Gastrocnemius medialis (tissue), 4 donors: ENCODE results near the gene C2orf92. TPM values are rescaled to one million over a fixed set of nuclear protein-coding genes. Genes with fewer than 3 reads are reported as not detected.

Experiments
- ATAC-seq, 2 donors: fragments of 150-250 bp; one replicate each; pipeline ENCODE4 v1.9.1; 2016
- DNase-seq, 2 donors: peaks; one replicate each; pipeline ENCODE4 v3.0.0-alpha.2; 2019
- H3K27ac ChIP-seq, 4 donors: fragments of 200-600 bp; sonication (generic); 1 replicate in 1 of 4; 2 replicates in 3 of 4; pipeline ENCODE4 v1.5.1; 2016 to 2018; ENCODE audit warnings: mild to moderate bottlenecking in 2 of 4, moderate library complexity in 1 of 4
- H3K27me3 ChIP-seq, 3 donors: fragments of 200-600 bp; sonication (generic) in 2 of 3; 1 replicate in 1 of 3; 2 replicates in 2 of 3; pipeline versions ENCODE4 v1.5.1 to v1.6.0; 2016 to 2019; ENCODE audit warnings: mild to moderate bottlenecking in 1 of 3, moderate library complexity in 1 of 3
- H3K36me3 ChIP-seq, 2 donors: fragments of 200-600 bp; sonication (generic) in 1 of 2; one replicate each; pipeline ENCODE4 v1.5.1; 2017 to 2018
- H3K4me1 ChIP-seq, 2 donors: fragments of 200-600 bp; sonication (generic) in 1 of 2; one replicate each; pipeline ENCODE4 v1.5.1; 2016 to 2017; ENCODE audit warnings: mild to moderate bottlenecking in 2 of 2
- H3K4me3 ChIP-seq, 4 donors: fragments of 200-600 bp; sonication (generic) in 3 of 4; 1 replicate in 1 of 4; 2 replicates in 3 of 4; pipeline ENCODE4 v1.5.1; 2016 to 2019; ENCODE audit warnings: mild to moderate bottlenecking in 2 of 4
- H3K9me3 ChIP-seq, 3 donors: fragments of 200-600 bp; sonication (generic) in 2 of 3; 1 replicate in 1 of 3; 2 replicates in 2 of 3; pipeline ENCODE4 v1.5.1; 2016 to 2019
- CTCF ChIP-seq, 5 experiments: fragments of 450-650 bp in 3 of 5; fragments of 200-600 bp in 2 of 5; sonication (generic) in 2 of 5; IDR thresholded peaks in 4 of 5; conservative IDR thresholded peaks in 1 of 5; 1 replicate in 4 of 5; 2 replicates in 1 of 5; pipeline ENCODE4 v1.5.1; 2016 to 2019; ENCODE audit warnings: antibody characterized with exemption in 5 of 5, mild to moderate bottlenecking in 3 of 5, moderate library complexity in 3 of 5
- POLR2A ChIP-seq, 2 donors: fragments of 450-650 bp; IDR thresholded peaks; one replicate each; pipeline ENCODE4 v1.6.1; 2017; ENCODE audit warnings: antibody characterized with exemption in 2 of 2, mild to moderate bottlenecking in 2 of 2, moderate library complexity in 2 of 2
- in situ Hi-C, 4 donors: fragments of 200-750 bp; cut with MboI; loops; one replicate each; pipeline versions ENCODE4 v1.15.0 to v1.8.0; 2017; ENCODE audit warnings: low sequenced_read_pairs in 4 of 4
- intact Hi-C: fragments of 100-400 bp; cut with DNase I; formaldehyde crosslinking; loops from one replicate; pipeline ENCODE4 v1.15.1; 2023; ENCODE audit warnings: low total_unique reads
- total RNA-seq, 4 donors: library from RNA; depleted of rRNA; stranded (reverse); fragments of >200 nt; gene quantifications; one replicate each; pipeline versions ENCODE4 v1.1.0 to v1.2.3, GENCODE V29; 2016

The C2orf92 gene
- total RNA-seq, 4 donors from 2014 or later, result 0.85 to 4.2 TPM; not detected in 2

- DNase-seq (no peak), ATAC-seq (no peak)
- Histone ChIP-seq H3K36me3 (no peaks in the 10 kb centered on the region), H3K27ac (no peak overlapping the region), H3K27me3 (no peaks in the 10 kb centered on the region), H3K4me3 (no peak overlapping the region), H3K4me1 (no peaks in the 10 kb centered on the region), H3K9me3 (no peaks in the 10 kb centered on the region)
- intact Hi-C loops, result no loop called here
- in situ Hi-C loops, result no loop called here
- no peak for TF ChIP-seq POLR2A (IDR thresholded peaks at IDR 0.05)
- no peak for TF ChIP-seq CTCF (IDR thresholded peaks at IDR 0.05 in 4 of 5, conservative IDR thresholded peaks at IDR 0.05 in 1 of 5)
These were observed 66.7 kb downstream of the C2orf92 start for GRCh38 chr2:97736185-97736584.

DNA sequence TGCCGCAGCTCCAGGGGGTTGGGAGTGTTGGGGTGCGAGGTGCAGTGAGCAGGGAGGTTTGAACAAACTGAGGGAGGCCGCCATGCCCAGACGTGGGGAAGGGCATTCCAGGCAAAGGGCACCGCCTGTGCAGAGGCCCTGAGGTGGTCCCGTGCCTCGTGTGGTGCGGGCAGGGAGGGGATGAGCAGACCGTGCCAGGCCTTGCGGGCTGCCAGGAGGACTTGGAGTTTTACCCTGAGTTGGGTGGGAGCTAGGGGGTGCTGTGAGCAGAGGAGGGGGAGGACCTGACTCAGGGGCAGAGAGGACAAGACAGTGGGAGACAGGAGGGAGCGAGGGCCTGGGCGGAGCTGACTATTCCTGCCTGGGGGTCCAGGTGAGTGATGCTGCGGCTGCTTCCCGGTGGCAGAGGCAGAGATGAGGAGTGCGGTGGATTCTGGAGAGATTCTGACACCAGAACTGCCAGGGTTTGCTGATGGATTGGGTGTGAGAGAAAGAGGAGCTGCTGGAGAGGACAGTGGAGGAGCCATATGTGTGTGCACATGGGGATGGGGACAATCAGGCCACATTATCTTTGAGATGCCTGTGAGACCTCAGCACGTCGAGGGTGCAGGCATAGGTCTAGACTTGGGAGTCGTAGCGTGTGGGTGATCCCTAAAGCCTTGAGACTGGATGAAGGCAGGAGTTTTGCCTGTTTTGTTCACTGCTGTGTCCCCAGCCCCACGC lies 67.3 kb downstream of the C2orf92 start:
- H3K27me3 ChIP-seq, result no peaks in the 10 kb centered on the region
- TF ChIP-seq POLR2A (IDR thresholded peaks at IDR 0.05) (no peak), CTCF (IDR thresholded peaks at IDR 0.05 in 4 of 5, conservative IDR thresholded peaks at IDR 0.05 in 1 of 5) (no peak)
- H3K27ac ChIP-seq, result no peak overlapping the region
- H3K36me3 ChIP-seq, result no peaks in the 10 kb centered on the region
- in situ Hi-C loops, result no loop called here
- DNase-seq, result no peak
- no peaks in the 10 kb centered on the region for H3K9me3 ChIP-seq
- no peak overlapping the region for H3K4me3 ChIP-seq
- intact Hi-C loops, result no loop called here
- no peak for ATAC-seq
- no peaks in the 10 kb centered on the region for H3K4me1 ChIP-seq

GRCh38 chr2:97737421-97738178 lies 68.1 kb downstream of the C2orf92 start:
- no peak overlapping the region for H3K4me3 ChIP-seq
- intact Hi-C loops (no loop called here), in situ Hi-C loops (no loop called here)
- no peaks in the 10 kb centered on the region for H3K9me3 ChIP-seq
- DNase-seq (no peak), ATAC-seq (no peak)
- H3K27ac ChIP-seq, result no peak overlapping the region
- no peaks in the 10 kb centered on the region for H3K36me3 ChIP-seq
- TF ChIP-seq CTCF (IDR thresholded peaks at IDR 0.05 in 4 of 5, conservative IDR thresholded peaks at IDR 0.05 in 1 of 5) (no peak), POLR2A (IDR thresholded peaks at IDR 0.05) (no peak)
- H3K4me1 ChIP-seq, result no peaks in the 10 kb centered on the region
- H3K27me3 ChIP-seq, result no peaks in the 10 kb centered on the region

- ATAC-seq (no peak), DNase-seq (no peak)
- Histone ChIP-seq H3K27ac (no peak overlapping the region), H3K4me1 (no peaks in the 10 kb centered on the region), H3K9me3 (no peaks in the 10 kb centered on the region), H3K36me3 (no peaks in the 10 kb centered on the region), H3K4me3 (no peak overlapping the region), H3K27me3 (no peaks in the 10 kb centered on the region)
- in situ Hi-C loops, result no loop called here
- intact Hi-C loops, result no loop called here
- no peak for TF ChIP-seq POLR2A (IDR thresholded peaks at IDR 0.05)
- TF ChIP-seq CTCF (IDR thresholded peaks at IDR 0.05 in 4 of 5, conservative IDR thresholded peaks at IDR 0.05 in 1 of 5), result no peak
These were observed 68.9 kb downstream of the C2orf92 start for GRCh38 chr2:97738179-97739019.
